Activated CD4-positive, alpha-beta memory T cell treated with anti-CD3 and anti-CD28 coated beads, Interleukin-2, amount 10 ng/mL, durations not matched to agents 7 days and 5 days (primary cell): ENCODE results near the gene ZBTB5. TPM values are rescaled to one million over a fixed set of nuclear protein-coding genes. Genes with fewer than 3 reads are reported as not detected.

ENCODE experiments used
- CTCF ChIA-PET: fragments of 350-600 bp; sonication (Branson Sonifier 250); formaldehyde crosslinking; loops from one replicate; lab custom pipeline; 2021; ENCODE audit warnings: antibody characterized with exemption, inconsistent platforms; lab: Charles Lee
- POLR2A ChIA-PET: fragments of 350-600 bp; sonication (Branson Sonifier 250); formaldehyde crosslinking; loops from one replicate; lab custom pipeline; 2021; ENCODE audit warnings: antibody characterized with exemption; lab: Charles Lee
- DNase-seq: peaks from one replicate; pipeline ENCODE4 v3.0.0-alpha.2; 2020
- H3K27ac Mint-ChIP-seq: one replicate; pipeline ENCODE4 v1.8.0; 2021; ENCODE audit warnings: mild to moderate bottlenecking, mixed read lengths
- H3K27me3 Mint-ChIP-seq: one replicate; pipeline ENCODE4 v1.8.0; 2021; ENCODE audit warnings: mixed read lengths
- H3K36me3 Mint-ChIP-seq: one replicate; pipeline ENCODE4 v1.8.0; 2021; ENCODE audit warnings: low read depth, mixed read lengths
- H3K4me1 Mint-ChIP-seq: one replicate; pipeline ENCODE4 v1.8.0; 2021; ENCODE audit warnings: mixed read lengths
- H3K4me3 Mint-ChIP-seq: one replicate; pipeline ENCODE4 v1.8.0; 2021; ENCODE audit warnings: mild to moderate bottlenecking, mixed read lengths
- H3K9me3 Mint-ChIP-seq: one replicate; pipeline ENCODE4 v1.8.0; 2021; ENCODE audit warnings: mixed read lengths
- total RNA-seq, 2 experiments: library from RNA; stranded (reverse); gene quantifications; one replicate each; pipeline ENCODE4 v1.2.3, GENCODE V29; 2021

Gene ZBTB5
- total RNA-seq, 2 experiments from 2014 or later = 10.5 to 10.6 TPM

GRCh38 chr9:37444890-37445289, 20.4 kb downstream of the ZBTB5 start:
- Mint-ChIP-seq H3K27me3 (no peaks in the 10 kb centered on the region), H3K27ac (no peak overlapping the region), H3K4me1 (no peaks in the 10 kb centered on the region), H3K9me3 (no peaks in the 10 kb centered on the region), H3K4me3 (no peak overlapping the region), H3K36me3 (peaks cover 29% of the 10 kb centered on the region)
- ChIA-PET POLR2A (no interaction called here), CTCF (no interaction called here)
- no peak for DNase-seq

GRCh38 chr9:37443566-37443965, 21.7 kb downstream of the ZBTB5 start:
- ChIA-PET POLR2A (interaction anchor here (0.7 kb wide), 1 partner anchor 11 kb away, joined by 3 read pairs; no protein-coding TSS in a partner anchor), CTCF (no interaction called here)
- Mint-ChIP-seq H3K4me3 (no peak overlapping the region), H3K27me3 (no peaks in the 10 kb centered on the region), H3K4me1 (no peaks in the 10 kb centered on the region), H3K36me3 (peaks cover 27% of the 10 kb centered on the region), H3K9me3 (no peaks in the 10 kb centered on the region), H3K27ac (no peak overlapping the region)
- DNase-seq = no peak

DNA sequence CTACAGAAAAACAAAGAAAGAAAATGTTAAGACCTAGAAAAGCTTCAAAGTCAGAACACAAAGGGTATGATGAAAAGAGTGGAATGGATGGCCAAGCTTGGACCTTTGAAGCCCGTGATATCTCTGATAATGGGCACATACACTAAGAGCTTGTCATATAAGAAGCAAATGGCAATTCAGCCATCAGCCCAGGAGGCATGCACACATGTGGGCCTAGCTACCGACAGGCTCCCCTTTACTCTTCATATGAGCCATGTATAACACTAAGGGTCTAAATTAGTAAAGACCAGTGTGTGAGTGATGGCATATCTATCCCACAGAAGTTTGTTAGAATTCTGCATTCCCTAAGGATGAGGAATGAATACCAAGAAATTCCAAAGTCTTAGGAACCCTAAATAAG, 22.7 kb downstream of the ZBTB5 start:
- Mint-ChIP-seq H3K27ac (no peak overlapping the region), H3K9me3 (no peaks in the 10 kb centered on the region), H3K36me3 (peaks cover 31% of the 10 kb centered on the region), H3K4me3 (no peak overlapping the region), H3K27me3 (no peaks in the 10 kb centered on the region), H3K4me1 (no peaks in the 10 kb centered on the region)
- POLR2A ChIA-PET = interaction anchor here (0.7 kb wide), 1 partner anchor 10 kb away, joined by 3 read pairs; no protein-coding TSS in a partner anchor
- DNase-seq = no peak
- CTCF ChIA-PET = no interaction called here

- ChIA-PET POLR2A (no interaction called here), CTCF (no interaction called here)
- Mint-ChIP-seq H3K4me1 (no peaks in the 10 kb centered on the region), H3K27me3 (no peaks in the 10 kb centered on the region), H3K27ac (no peak overlapping the region), H3K9me3 (no peaks in the 10 kb centered on the region), H3K4me3 (no peak overlapping the region), H3K36me3 (peaks cover 36% of the 10 kb centered on the region)
- no peak for DNase-seq
Measured at GRCh38 chr9:37441776-37442370, 23.4 kb downstream of the ZBTB5 start.

DNA sequence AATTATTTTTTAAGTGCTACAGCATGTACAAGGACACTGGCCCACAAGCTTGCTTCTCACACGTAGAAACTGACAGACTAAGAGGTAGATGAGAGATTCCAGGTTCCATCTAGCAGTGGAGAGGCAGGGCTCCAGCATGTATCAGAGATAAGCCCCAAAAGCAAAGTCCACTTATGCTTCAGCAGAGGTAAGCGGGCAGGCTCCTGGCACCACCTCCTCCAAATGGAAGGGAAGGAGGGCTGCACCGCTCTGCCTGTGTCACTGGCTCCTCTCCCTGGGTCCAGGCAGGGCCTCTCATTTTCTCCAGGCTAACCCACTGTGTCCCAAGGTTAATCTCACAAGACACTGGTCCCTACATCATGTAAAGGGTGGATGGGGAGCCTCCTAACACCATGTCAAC, 26.9 kb downstream of the ZBTB5 start:
- H3K4me3 Mint-ChIP-seq = no peak overlapping the region
- H3K9me3 Mint-ChIP-seq = no peaks in the 10 kb centered on the region
- H3K36me3 Mint-ChIP-seq = peaks cover 39% of the 10 kb centered on the region
- H3K27ac Mint-ChIP-seq = no peak overlapping the region
- ChIA-PET POLR2A (no interaction called here), CTCF (no interaction called here)
- H3K4me1 Mint-ChIP-seq = no peaks in the 10 kb centered on the region
- no peak for DNase-seq
- H3K27me3 Mint-ChIP-seq = no peaks in the 10 kb centered on the region

DNA sequence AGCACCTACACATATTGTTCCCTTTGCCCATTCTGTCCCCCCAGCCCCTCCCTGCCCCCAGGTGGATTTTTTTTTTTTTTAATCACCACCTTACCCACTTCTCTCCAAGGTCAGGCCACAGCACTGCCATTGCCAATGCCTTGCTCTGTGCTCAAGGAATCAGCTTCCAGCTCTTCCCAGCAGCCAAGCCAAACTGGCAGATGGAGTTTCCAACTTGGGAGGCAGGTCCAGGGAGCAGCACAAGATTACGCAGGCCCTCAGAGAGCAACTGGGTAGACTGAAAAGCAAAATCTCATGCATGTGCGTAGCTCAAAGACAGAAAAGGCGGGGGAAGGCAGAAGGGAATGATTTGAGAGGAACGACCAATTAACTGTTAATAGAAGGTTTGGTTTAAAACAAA, 27.6 kb downstream of the ZBTB5 start:
- ChIA-PET POLR2A (no interaction called here), CTCF (no interaction called here)
- Mint-ChIP-seq H3K9me3 (no peaks in the 10 kb centered on the region), H3K4me3 (no peak overlapping the region), H3K4me1 (peaks cover 4% of the 10 kb centered on the region), H3K36me3 (peaks cover 42% of the 10 kb centered on the region), H3K27me3 (no peaks in the 10 kb centered on the region), H3K27ac (no peak overlapping the region)
- DNase-seq = no peak

DNA sequence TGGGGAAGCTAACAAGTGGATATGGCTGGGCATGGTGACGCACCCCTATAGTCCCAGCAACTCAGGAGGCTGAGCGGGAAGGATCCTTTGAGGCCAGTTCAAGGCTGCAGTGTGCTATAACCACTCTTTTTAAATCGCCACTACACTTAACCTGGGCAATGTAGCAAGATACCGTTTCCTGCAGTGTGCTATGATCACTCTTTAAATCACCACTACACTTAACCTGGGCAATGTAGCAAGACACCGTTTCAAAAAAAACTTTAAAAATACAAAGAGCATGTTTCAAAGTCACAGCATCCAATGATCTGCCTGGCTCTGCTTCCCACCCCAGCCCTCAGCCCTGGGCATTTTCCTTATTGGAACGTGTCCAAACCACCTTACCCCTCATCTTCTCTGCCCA, 28.2 kb downstream of the ZBTB5 start:
- Mint-ChIP-seq H3K27ac (no peak overlapping the region), H3K4me1 (peaks cover 5% of the 10 kb centered on the region), H3K4me3 (no peak overlapping the region), H3K36me3 (peaks cover 39% of the 10 kb centered on the region), H3K9me3 (no peaks in the 10 kb centered on the region), H3K27me3 (no peaks in the 10 kb centered on the region)
- ChIA-PET POLR2A (no interaction called here), CTCF (no interaction called here)
- no peak for DNase-seq

GRCh38 chr9:37436540-37436939, 28.7 kb downstream of the ZBTB5 start:
- H3K9me3 Mint-ChIP-seq = no peaks in the 10 kb centered on the region
- no peak overlapping the region for H3K27ac Mint-ChIP-seq
- H3K36me3 Mint-ChIP-seq = peaks cover 35% of the 10 kb centered on the region
- H3K4me3 Mint-ChIP-seq = no peak overlapping the region
- H3K27me3 Mint-ChIP-seq = no peaks in the 10 kb centered on the region
- CTCF ChIA-PET = interaction anchor here (1.4 kb wide), 1 partner anchor 44 kb away, joined by 4 read pairs; no protein-coding TSS in a partner anchor
- H3K4me1 Mint-ChIP-seq = peaks cover 5% of the 10 kb centered on the region
- DNase-seq = no peak
- POLR2A ChIA-PET = no interaction called here

DNA sequence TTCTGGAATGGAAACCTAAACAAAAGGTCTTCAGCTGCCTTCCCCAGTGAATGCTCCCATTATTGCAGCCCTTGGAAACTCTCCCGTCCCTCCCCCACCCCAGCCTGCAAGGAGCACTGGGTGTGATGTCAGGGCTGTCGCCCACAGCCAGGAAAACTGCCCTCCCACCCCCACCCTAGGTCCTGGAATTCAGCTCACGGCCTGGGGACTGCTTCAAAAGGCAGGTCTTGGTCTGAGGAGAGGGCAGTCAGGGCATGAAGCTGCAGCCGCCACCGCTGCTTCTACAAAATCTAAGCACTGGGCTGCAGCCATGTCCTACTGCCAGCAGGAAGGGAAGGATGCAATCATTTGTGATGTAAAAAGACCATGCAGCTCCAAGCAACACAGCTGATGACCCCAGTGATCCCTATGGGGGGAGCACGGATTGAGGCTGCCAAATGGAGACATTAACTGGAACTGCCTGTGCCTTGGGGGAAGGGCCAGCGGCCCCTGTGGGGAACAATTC, 31.3 kb downstream of the ZBTB5 start:
- Mint-ChIP-seq H3K9me3 (no peaks in the 10 kb centered on the region), H3K36me3 (peaks cover 21% of the 10 kb centered on the region), H3K27ac (no peak overlapping the region), H3K4me3 (no peak overlapping the region), H3K27me3 (no peaks in the 10 kb centered on the region), H3K4me1 (peaks cover 5% of the 10 kb centered on the region)
- CTCF ChIA-PET = no interaction called here
- POLR2A ChIA-PET = no interaction called here
- DNase-seq = no peak

DNA sequence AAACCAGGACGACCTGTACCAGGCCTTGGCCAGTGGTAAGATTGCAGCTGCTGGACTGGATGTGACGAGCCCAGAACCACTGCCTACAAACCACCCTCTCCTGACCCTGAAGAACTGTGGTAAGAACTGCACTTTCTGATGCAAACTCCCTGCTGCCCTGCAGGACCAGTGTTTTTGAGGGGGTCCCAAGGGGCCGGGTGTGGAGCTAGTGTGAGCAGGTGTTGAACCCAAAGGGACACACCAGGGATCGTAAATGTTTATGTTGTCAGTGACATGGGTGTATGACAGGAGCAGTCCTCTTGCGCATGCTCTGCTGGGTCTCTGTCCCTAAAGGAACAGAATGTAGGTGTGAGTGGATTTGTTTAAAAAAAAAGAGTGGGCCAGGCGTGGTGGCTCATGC, 33.2 kb downstream of the ZBTB5 start:
- H3K27me3 Mint-ChIP-seq = no peaks in the 10 kb centered on the region
- H3K4me1 Mint-ChIP-seq = peaks cover 5% of the 10 kb centered on the region
- H3K27ac Mint-ChIP-seq = no peak overlapping the region
- ChIA-PET CTCF (no interaction called here), POLR2A (interaction anchor here (0.6 to 2.7 kb wide), 2 partner anchors 11 to 18 kb away, joined by 3 to 7 read pairs; no protein-coding TSS in a partner anchor)
- DNase-seq = no peak
- H3K36me3 Mint-ChIP-seq = peaks cover 16% of the 10 kb centered on the region
- no peaks in the 10 kb centered on the region for H3K9me3 Mint-ChIP-seq
- H3K4me3 Mint-ChIP-seq = no peak overlapping the region

DNA sequence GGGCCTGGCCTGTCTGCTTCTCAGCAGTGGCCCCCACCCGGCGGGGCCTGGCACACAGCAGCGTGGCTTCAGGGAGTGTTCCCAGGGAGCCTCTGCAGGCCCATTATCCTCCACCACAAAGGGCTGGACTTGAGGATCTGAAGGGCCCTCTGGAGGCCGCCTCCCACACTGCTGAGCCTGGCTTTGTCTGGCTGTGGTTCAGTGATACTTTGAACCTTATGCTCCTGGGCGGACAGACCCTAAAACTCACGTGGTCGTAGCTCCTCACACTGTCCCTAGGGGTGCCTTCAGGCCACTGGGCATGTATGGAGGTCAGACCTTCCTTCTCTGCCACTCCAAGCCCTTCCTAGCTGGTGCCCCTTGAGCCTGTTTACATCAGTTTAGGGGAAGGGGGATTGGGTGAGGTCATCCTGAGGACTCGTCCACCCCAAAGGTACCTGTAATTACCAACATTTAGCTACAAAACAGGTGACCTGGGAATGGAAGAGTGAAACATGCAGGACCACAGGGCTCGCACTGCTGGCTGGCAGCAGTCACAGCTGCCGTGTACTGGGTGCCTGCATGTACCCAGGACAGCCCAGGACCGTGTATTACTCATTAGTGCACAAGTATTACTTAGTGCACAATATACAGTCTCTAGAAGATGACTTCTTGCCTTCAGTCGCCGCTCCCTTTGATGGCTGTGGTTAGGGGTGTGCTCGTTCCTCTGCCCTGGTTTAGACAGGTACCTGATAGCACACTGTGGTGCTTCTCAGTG, 34.2 kb downstream of the ZBTB5 start:
- Mint-ChIP-seq H3K27ac (no peak overlapping the region), H3K4me1 (peaks cover 5% of the 10 kb centered on the region), H3K36me3 (peaks cover 20% of the 10 kb centered on the region), H3K9me3 (no peaks in the 10 kb centered on the region), H3K27me3 (no peaks in the 10 kb centered on the region), H3K4me3 (no peak overlapping the region)
- CTCF ChIA-PET = no interaction called here
- POLR2A ChIA-PET = interaction anchor here (2.7 kb wide), 1 partner anchor 19 kb away, joined by 7 read pairs; no protein-coding TSS in a partner anchor
- no peak for DNase-seq

GRCh38 chr9:37429441-37430285, 35.6 kb downstream of the ZBTB5 start:
- ChIA-PET CTCF (no interaction called here), POLR2A (interaction anchor here (2.7 kb wide), 1 partner anchor 21 kb away, joined by 7 read pairs; no protein-coding TSS in a partner anchor)
- H3K4me1 Mint-ChIP-seq = peaks cover 7% of the 10 kb centered on the region
- H3K36me3 Mint-ChIP-seq = peaks cover 23% of the 10 kb centered on the region
- no peaks in the 10 kb centered on the region for H3K9me3 Mint-ChIP-seq
- DNase-seq = no peak
- H3K27me3 Mint-ChIP-seq = no peaks in the 10 kb centered on the region
- no peak overlapping the region for H3K27ac Mint-ChIP-seq
- no peak overlapping the region for H3K4me3 Mint-ChIP-seq

DNA sequence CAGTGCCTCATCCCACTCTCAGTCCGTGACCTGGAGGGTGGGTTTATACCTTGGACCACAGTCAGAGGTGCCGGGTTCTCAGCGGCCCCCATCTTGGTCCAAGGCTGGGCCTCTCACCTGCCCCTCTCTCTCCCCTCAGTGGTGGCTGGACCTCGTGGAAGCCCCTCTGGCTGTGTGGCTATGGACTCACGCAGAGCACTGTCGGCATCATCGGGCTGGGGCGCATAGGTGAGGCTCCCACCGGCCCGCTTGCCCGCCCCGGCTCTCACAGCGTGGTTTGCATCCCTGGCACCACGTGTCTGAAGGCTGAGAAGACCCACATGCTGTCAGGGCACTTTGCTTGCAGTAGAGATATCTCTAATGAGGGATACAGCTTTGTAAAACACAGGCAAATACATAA, 36.9 kb downstream of the ZBTB5 start:
- Mint-ChIP-seq H3K4me1 (peaks cover 17% of the 10 kb centered on the region), H3K4me3 (no peak overlapping the region), H3K27me3 (no peaks in the 10 kb centered on the region), H3K36me3 (peaks cover 23% of the 10 kb centered on the region), H3K27ac (no peak overlapping the region), H3K9me3 (no peaks in the 10 kb centered on the region)
- POLR2A ChIA-PET = no interaction called here
- no peak for DNase-seq
- CTCF ChIA-PET = no interaction called here
